Measurements from ENCODE around the gene NPVF. TPM values are rescaled to one million over a fixed set of nuclear protein-coding genes. Genes with fewer than 3 reads are reported as not detected.
A peak's percentile ranks its signal among the peaks of the same experiment; 100 is the strongest.

The NPVF gene
- total RNA-seq, 2 donors from 2014 or later: not detected

DNA sequence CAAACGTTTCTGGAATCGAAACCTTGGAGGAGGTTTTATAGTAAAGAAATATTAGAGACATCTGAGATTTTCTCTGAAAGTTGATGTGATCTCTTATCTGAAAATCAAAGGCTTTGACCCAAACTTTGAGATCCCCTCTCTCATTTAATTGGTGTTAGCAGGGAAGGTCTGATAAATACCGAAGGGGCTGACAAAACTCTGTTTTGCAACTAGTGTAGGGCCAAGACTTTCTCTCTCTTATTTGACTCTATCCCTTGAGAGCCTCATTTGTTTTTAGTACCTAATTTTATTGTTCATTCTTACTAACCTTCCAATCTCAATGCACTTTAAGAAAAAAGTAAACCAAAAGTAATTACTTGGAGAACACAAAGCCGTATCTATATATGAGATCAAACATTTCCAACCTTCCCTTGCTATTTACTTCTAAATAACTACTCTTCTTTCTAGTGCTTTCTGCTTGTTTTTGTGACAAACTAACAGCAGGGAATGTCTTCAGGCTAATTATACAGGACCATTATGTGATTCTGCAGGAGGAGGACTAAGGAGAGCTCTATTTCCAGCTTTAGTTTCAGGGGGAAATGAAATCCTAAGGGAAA is 33.4 kb upstream of the NPVF start:
- H3K4me1 ChIP-seq: peaks cover 7% of the 10 kb centered on the region
- no peaks in the 10 kb centered on the region for H3K36me3 ChIP-seq (replicated peaks in 1 of 2; ENCODE audit: insufficient read depth in 1 of 2, low read depth in 2 of 2)
- DNase-seq: no peak
- no peaks in the 10 kb centered on the region for H3K9me3 ChIP-seq
- no peak overlapping the region for H3K4me3 ChIP-seq
- TF ChIP-seq, protein P1, sequence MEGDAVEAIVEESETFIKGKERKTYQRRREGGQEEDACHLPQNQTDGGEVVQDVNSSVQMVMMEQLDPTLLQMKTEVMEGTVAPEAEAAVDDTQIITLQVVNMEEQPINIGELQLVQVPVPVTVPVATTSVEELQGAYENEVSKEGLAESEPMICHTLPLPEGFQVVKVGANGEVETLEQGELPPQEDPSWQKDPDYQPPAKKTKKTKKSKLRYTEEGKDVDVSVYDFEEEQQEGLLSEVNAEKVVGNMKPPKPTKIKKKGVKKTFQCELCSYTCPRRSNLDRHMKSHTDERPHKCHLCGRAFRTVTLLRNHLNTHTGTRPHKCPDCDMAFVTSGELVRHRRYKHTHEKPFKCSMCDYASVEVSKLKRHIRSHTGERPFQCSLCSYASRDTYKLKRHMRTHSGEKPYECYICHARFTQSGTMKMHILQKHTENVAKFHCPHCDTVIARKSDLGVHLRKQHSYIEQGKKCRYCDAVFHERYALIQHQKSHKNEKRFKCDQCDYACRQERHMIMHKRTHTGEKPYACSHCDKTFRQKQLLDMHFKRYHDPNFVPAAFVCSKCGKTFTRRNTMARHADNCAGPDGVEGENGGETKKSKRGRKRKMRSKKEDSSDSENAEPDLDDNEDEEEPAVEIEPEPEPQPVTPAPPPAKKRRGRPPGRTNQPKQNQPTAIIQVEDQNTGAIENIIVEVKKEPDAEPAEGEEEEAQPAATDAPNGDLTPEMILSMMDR (IDR thresholded peaks at IDR 0.05): no peak
- no peak for TF ChIP-seq POLR2A (IDR thresholded peaks at IDR 0.05)
- no peak overlapping the region for H3K27ac ChIP-seq
- WGBS, 2 donors: 72 to 80% methylated on average over 4 of the region's 4 CpGs
- intact Hi-C loops (cut with DNase I): loop anchor here (5.0 kb wide), 1 partner anchor 126 kb away; no protein-coding TSS in a partner anchor
- no peaks in the 10 kb centered on the region for H3K27me3 ChIP-seq
- ATAC-seq: no peak

DNA sequence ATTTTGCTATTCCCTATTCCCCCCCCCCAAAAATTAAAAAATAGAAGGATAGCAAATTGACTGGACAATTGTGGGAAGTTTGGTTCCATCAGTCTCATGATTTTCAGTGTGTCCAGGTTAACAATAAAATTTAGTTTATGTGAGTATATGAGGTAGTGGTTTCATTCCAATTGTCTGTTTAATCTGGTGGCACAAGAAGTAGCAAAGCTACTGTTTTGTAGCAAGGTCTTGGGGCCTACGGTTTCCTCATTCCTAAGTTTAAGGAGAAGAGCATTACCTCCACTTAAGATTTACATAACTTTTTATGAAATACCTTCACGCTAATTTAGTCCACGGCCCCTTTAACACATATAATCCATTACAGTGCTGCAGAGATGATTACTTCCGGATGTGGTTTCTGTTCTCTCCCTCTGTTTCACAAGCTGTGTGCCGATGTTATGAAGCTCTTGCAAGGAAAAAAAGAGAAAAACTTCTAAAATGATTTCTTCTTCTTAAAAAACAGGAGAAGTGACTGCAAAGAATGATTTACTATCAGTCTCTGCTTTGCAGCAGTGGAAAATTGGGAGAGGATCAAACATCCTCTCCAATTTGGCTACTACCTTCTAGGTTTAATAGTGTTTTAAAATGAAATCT is 32.7 kb upstream of the NPVF start:
- intact Hi-C loops (cut with DNase I): loop anchor here (5.0 kb wide), 1 partner anchor 126 kb away; no protein-coding TSS in a partner anchor
- Histone ChIP-seq H3K36me3 (replicated peaks in 1 of 2; ENCODE audit: insufficient read depth in 1 of 2, low read depth in 2 of 2) (no peaks in the 10 kb centered on the region), H3K4me3 (no peak overlapping the region), H3K27me3 (no peaks in the 10 kb centered on the region), H3K4me1 (peaks cover 9% of the 10 kb centered on the region), H3K9me3 (no peaks in the 10 kb centered on the region), H3K27ac (no peak overlapping the region)
- ATAC-seq (no peak), DNase-seq (no peak)
- WGBS, 2 donors: 52 to 71% methylated on average over 5 of the region's 5 CpGs
- TF ChIP-seq POLR2A (IDR thresholded peaks at IDR 0.05): no peak
- TF ChIP-seq, protein P1 (IDR thresholded peaks at IDR 0.05): no peak

DNA sequence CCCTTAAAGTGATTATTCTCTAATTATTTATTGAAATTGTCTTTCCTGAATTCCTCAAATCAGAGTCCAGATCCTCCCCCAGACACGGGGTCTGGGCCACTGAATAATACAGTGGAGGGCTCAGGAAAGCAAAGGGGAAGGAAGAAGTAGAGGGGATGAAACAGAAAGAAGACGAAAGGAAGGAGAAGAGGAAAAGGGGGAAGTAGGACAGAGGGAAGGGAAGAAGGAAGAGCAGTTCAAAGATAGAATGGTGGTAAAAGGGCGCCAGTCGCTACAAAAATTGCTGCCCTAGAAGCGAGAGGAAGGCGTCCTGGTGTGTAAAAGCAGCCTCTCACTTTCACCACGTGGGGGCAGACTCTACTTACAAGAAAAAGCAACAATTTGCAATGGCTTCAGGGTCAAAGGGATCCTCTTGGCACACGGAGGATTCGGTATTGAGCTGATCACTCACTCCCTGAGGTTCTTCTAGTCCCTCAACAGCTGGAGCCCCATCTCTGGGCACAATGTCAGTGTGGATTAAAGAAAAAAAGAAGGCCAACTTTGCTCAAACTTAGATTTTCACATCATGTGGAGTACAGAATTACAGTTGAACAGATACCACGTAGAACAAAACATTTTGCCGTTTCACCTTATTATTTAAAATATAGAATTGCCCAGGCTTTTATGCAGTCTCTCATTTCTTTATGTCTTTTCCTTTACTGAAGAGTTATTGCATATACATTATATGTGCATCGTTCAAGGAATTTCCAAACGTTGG is 31.4 kb upstream of the NPVF start:
- 24% methylated on average over 13 of the region's 13 CpGs for WGBS, 2 donors
- no peaks in the 10 kb centered on the region for H3K9me3 ChIP-seq
- H3K4me1 ChIP-seq: peaks cover 15% of the 10 kb centered on the region
- DNase-seq (peak; percentile 74 to 84 (median 79)), ATAC-seq (peak; percentile 83)
- peak in 1 of 3 donors; percentile 9 for TF ChIP-seq POLR2A (IDR thresholded peaks at IDR 0.05)
- TF ChIP-seq, protein P1 (IDR thresholded peaks at IDR 0.05): peak; percentile 72 to 98 (median 90)
- intact Hi-C loops (cut with DNase I): loop anchor here (5.0 kb wide), 2 partner anchors 128 to 303 kb away; no protein-coding TSS in a partner anchor
- no peaks in the 10 kb centered on the region for H3K36me3 ChIP-seq (replicated peaks in 1 of 2; ENCODE audit: insufficient read depth in 1 of 2, low read depth in 2 of 2)
- no peaks in the 10 kb centered on the region for H3K27me3 ChIP-seq
- H3K27ac ChIP-seq: no peak overlapping the region
- no peak overlapping the region for H3K4me3 ChIP-seq

DNA sequence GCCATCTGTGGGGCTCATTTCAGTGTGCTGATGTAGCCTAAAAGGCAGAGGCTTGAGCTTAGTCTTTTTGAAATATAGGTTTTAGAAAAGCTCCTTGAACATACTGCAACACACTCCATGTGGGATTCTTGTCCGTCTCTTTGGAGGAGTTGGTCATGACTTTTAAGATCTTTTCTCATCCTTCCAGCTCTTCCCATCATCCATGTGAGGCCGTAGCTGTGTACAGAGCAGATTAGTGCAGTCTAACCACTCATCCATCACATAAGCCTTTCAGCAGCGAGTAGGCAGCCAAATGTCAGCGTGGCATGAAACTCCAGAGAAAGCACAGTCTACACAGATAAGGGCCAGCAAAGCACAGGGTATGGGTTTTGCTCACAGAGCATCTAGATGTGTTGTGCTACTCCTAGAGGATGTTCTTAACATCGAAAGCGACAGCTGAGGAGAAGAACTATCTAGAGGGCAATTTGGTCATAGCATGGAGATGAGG is 28.1 kb upstream of the NPVF start:
- no peaks in the 10 kb centered on the region for H3K9me3 ChIP-seq
- H3K36me3 ChIP-seq (replicated peaks in 1 of 2; ENCODE audit: insufficient read depth in 1 of 2, low read depth in 2 of 2): no peaks in the 10 kb centered on the region
- no peak overlapping the region for H3K4me3 ChIP-seq
- intact Hi-C loops (cut with DNase I): loop anchor here (5.0 kb wide), 1 partner anchor 306 kb away; no protein-coding TSS in a partner anchor
- ATAC-seq (no peak), DNase-seq (no peak)
- H3K27me3 ChIP-seq: no peaks in the 10 kb centered on the region
- WGBS, 2 donors: 79 to 81% methylated on average over 6 of the region's 6 CpGs
- H3K4me1 ChIP-seq: peaks cover 15% of the 10 kb centered on the region
- TF ChIP-seq POLR2A (IDR thresholded peaks at IDR 0.05): no peak
- TF ChIP-seq, protein P1 (IDR thresholded peaks at IDR 0.05): no peak
- no peak overlapping the region for H3K27ac ChIP-seq
